Breast epithelium (tissue), 3 donors: ENCODE results near the gene SYNE1.

ENCODE experiments used
- CTCF ChIP-seq, 3 donors: fragments of 450-650 bp; IDR thresholded peaks; one replicate each; pipeline ENCODE4 v1.5.1; 2016 to 2017; ENCODE audit warnings: antibody characterized with exemption in 3 of 3, mild to moderate bottlenecking in 3 of 3, moderate library complexity in 3 of 3
- POLR2A ChIP-seq: fragments of 450-650 bp; IDR thresholded peaks from one replicate; pipeline ENCODE4 v1.6.1; 2016; ENCODE audit warnings: antibody characterized with exemption, mild to moderate bottlenecking, moderate library complexity
- POLR2AphosphoS5 ChIP-seq, 3 donors: sonication (generic); formaldehyde crosslinking; IDR thresholded peaks; one replicate each; pipeline ENCODE4 v1.6.1; 2017; ENCODE audit warnings: antibody characterized with exemption in 3 of 3

- TF ChIP-seq POLR2A = no peak
- no peak for TF ChIP-seq CTCF (IDR thresholded peaks at IDR 0.05)
- TF ChIP-seq POLR2AphosphoS5 (IDR thresholded peaks at IDR 0.05) = no peak
These were observed 481.4 kb downstream of the SYNE1 start for GRCh38 chr6:152155792-152156191.
